Stimulated activated naive CD8-positive, alpha-beta T cell treated with anti-CD3 and anti-CD28 coated beads, Interleukin-15, Interleukin-2, amounts not matched to agents 100 U/mL and 50 U/mL, for 24 hours (primary cell): ENCODE data around the gene SLC18A3.
A peak's percentile ranks its signal among the peaks of the same experiment; 100 is the strongest.

Source experiments
- ATAC-seq: fragments of 150-1000 bp; cut with Tn5 transposase; one replicate; pipeline ENCODE4 v1.10.0; 2021
- DNase-seq: peaks from one replicate; pipeline ENCODE4 v3.0.0; 2021

The SLC18A3 gene

GRCh38 chr10:49610114-49610457 lies at the start of gene SLC18A3:
TSS of gene SLC18A3 (plus strand) at chr10:49610310. CDS start at chr10:49610741, 431 bp downstream.
- ATAC-seq (no peak), DNase-seq (no peak)

GRCh38 chr10:49560526-49560925 lies 49.6 kb upstream of the SLC18A3 start:
- no peak for ATAC-seq
- no peak for DNase-seq

- ATAC-seq (peak; percentile 48), DNase-seq (no peak)
Measured at GRCh38 chr10:49562893-49563292, 47.2 kb upstream of the SLC18A3 start.

DNA sequence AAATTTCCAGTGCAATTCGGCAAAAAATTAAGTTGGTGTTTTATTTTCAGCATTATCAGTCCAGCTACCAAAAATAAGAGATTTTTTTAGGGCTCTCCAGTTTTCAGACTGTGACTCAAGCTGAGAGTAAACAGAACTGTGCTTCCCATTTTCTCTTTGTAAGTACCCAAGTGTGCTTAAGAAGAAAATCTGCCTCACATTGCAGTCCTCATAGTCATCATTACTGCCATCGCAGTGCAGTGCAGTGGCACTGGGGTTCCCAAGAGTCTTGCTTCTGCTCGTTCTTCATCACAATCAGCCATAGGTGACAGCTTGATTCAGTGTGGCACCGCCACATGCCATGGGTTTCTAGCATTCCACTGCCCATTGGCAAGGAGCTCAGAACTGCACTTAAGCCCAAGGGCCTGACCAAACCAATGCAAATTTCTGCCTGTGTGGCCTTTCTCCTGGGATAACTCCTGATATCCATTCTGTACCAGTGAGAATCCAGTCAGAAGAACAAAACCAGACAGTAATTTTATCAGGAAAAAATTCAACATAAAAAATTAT lies 45.6 kb upstream of the SLC18A3 start:
- no peak for DNase-seq
- ATAC-seq: no peak

- ATAC-seq (no peak), DNase-seq (no peak)
Measured at GRCh38 chr10:49567810-49568209, 42.3 kb upstream of the SLC18A3 start.

GRCh38 chr10:49568235-49568634 lies 41.9 kb upstream of the SLC18A3 start:
- peak; percentile 6 for DNase-seq

GRCh38 chr10:49569031-49569631 lies 41.0 kb upstream of the SLC18A3 start:
- ATAC-seq (peak; percentile 24), DNase-seq (no peak)

More at GRCh38 chr10:49568235-49568634, 41.9 kb upstream of the SLC18A3 start:
- peak; percentile 88 for ATAC-seq

DNA sequence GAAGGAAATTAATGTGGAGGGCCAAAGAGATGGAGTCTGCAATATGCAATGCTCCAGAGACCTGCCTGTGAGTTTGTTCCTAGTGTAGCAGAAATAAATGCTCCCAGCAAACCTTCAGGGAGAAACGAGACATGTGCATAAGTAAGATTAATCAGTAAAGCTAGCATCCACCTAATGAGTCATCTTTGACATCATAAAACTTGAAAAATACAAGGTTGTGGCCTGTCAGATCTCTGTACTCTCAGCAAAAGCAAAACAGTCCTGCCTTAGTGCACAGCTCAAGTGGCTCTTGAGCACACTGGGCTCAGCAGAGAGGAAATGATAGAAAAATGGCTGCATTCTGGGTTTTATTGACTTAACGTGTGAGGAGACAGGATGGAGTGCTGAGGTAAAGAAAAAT lies 38.7 kb upstream of the SLC18A3 start:
- no peak for ATAC-seq
- no peak for DNase-seq

DNA sequence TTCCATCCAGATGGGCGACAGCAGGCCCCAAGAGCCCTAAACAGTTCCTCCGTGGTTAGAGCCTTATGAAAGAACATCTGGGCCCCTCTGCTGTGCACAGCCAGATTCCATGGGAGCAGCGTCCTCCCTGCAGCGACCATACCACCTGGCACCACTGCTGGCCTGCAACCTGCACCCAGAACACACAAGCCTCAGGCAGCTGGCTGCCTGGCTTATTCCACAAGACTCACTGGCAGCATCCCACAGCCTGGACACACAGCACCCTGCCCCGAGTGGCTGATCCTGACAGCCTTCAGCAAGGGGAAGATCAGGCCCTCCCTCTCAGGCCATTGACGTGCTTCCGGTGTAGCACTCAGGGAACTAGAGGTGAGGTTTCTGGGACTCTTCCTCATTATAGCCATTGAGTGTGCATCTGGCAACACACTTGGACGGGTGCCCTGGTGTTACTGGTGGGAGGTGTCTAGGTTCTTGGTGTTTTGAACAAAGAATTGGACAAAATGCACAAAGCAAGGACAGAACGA lies 37.5 kb upstream of the SLC18A3 start:
- no peak for DNase-seq
- no peak for ATAC-seq

GRCh38 chr10:49575489-49576072 lies 34.5 kb upstream of the SLC18A3 start:
- DNase-seq (no peak), ATAC-seq (no peak)

- ATAC-seq (no peak), DNase-seq (no peak)
Measured at GRCh38 chr10:49577182-49577925, 32.8 kb upstream of the SLC18A3 start.

- ATAC-seq: no peak
Measured at GRCh38 chr10:49578392-49578791, 31.7 kb upstream of the SLC18A3 start.

GRCh38 chr10:49579621-49580020 lies 30.5 kb upstream of the SLC18A3 start:
- DNase-seq: no peak
- ATAC-seq: no peak

More at GRCh38 chr10:49578392-49578791, 31.7 kb upstream of the SLC18A3 start:
- DNase-seq: no peak

DNA sequence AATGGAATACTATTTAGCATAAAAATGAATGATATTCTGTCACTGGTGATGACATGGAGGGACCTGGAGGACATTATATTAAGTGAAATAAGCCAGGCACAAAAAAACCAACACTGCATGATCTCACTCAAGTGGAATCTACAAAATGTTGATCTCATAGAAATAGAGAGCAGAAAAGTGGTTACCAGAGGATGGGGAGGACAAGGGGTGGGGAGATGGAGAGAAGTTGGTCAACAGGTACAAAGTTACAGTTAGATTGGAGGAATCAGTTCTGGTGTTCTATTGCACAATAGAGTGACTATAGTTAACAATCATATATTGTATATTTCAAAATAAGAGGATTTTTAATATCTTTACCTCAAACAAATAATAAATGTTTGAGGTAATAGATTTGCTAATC lies 24.7 kb upstream of the SLC18A3 start:
- DNase-seq (no peak), ATAC-seq (no peak)

DNA sequence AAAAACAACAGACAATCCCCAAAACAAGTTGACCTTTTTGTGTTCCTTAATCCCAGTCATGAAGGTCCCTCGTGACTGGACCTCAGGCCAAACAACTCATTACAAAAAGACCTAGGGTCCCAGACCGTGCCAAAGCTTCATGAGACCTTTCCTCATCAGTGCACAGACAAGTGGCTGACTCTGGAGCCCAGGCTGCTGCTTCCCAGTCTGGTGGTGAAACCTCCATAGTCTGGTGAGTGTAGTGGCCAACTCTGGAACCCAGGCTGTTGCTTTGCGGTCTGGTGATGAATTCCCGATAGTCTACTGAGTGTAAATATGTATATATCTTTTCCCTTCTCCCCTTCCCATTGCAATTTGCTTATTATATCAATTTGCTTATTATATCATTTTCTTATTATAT lies 22.1 kb upstream of the SLC18A3 start:
- no peak for ATAC-seq
- no peak for DNase-seq

DNA sequence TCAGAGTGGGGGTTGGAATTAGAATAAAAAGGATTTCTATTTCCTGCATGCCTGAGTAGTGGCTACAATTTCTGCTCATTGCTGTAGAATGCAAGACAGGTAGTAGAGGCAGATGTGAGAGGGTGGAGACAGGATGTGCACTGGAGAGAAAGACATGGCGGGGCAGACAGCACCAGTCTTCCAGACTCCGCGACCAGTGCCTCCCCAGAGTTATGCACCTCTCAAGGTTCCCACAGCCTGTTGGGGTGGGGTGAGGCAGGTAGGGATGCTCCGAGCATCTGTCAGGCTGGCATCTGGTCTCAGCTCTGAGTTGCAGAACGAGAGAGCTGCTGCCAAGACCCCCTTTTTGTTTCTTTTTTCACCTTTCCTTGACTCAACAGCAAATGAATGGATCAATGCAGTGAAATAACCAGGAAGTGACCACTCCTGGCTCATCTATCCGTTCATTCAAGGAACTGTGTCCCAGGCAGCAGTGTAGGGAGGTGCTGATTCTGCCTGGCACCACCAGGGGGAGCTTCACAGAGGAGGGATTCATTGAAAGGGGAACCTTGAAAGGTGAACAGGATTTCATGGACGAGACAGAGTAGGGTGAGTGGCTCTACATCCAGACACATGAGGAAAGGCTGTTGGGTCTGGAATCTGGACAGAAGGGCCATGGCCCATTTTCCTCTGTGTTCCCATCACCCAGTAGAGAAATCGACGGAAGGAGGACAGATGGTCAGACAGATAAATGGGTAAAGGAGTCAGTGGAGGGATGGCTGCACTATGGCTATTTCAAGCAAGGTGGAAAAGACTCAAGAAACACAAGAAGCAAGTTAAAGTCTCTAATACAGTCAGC lies 17.2 kb upstream of the SLC18A3 start:
- DNase-seq (peak; percentile 69), ATAC-seq (peak; percentile 71)

DNA sequence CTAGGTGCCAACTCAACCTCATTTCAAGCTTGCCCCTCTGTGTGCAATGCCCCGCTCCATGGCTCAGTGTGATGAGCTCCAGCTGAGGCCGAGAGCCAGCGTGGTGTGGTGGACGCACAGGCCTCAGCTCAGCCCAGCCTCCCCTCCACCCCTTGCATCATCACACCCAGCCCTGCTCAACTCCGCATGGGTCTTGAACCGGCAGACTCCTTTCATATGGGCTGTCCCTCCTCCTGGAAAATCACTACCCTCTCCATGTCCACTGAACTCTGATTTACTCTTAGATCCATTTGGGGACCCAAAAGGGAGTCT lies 16.6 kb upstream of the SLC18A3 start:
- DNase-seq: no peak
- ATAC-seq: no peak

DNA sequence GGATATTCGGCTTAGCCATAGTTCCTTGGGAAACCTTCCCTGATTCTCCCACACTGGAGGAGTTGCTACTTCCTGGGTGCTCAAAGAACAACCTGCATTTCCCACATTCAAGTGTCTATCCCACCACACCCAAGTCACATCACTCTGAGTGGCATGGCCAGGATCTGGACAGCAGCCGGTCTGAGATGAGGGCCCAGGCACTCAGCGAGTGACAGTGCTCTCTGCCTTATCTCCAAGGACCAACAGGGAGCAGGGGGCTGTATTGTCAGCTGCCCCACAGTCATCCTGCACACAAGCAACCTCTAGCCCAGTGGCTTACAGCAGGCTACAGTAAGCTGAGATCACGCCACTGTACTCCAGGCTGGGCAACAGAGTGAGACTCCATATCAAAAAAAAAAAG lies 16.1 kb upstream of the SLC18A3 start:
- DNase-seq: no peak
- no peak for ATAC-seq

DNA sequence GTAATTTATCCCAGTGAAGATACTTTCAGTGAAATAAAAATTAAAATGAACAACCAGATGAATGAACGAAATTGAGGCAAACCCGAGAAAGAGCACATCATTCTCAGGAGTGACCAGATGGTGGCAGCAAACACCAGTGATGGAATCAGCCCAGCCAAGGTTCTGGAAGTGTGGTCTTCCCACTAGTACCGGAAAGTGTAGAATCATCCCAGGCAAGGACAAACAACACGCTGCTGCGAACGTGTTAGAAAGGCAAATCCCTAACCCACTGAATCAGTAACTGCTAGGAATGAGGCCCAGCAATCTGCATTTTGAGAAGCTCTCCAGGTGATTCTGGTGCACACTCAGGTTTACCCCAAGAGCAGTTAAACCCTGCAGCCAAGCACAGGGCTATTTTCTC lies 15.5 kb upstream of the SLC18A3 start:
- ATAC-seq (no peak), DNase-seq (peak; percentile 38)

- ATAC-seq (no peak), DNase-seq (no peak)
Measured at GRCh38 chr10:49595003-49595712, 15.0 kb upstream of the SLC18A3 start.

DNA sequence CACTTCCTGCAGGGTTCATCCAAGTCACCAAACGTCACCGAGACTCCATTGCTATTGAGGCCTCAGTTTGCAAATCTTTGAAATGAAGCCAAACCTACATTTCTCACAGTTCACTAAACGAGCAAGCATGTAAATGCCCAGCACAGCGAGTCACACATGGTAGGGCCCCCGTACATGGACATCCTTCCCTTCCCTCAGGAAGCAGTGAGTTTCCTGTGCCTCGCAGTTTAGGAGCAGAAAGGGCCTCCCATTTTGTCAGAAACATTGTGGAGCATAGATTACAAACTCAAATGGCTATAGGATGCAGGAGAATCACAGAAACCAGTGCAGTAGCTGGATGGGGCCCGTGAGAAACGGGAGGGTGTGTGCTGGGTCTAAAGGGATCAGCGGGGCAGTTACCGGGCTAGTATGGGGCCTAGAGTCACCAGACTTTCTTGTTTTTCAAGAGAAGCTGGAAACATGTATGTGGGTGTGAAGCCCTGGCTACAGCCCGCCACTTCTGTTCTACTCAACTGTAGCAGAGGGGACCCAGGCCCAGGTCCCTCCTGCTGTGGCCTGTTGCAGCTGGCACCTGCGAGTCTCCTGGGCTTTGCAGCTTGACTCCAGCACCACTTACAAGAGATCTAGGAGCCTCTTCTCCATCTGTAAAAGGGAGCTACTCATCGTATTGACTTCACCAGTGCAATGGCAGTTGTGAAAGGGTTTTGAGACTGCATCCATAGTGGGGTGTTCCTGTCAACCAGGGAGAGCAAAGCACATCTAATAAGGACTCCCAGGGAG lies 14.2 kb upstream of the SLC18A3 start:
- no peak for ATAC-seq
- no peak for DNase-seq
